HepG2 (cell line): Measurements from ENCODE around the gene TTLL10. TPM values are rescaled to one million over a fixed set of nuclear protein-coding genes. Genes with fewer than 3 reads are reported as not detected.

ENCODE experiments used
- GATA4 ChIP-seq: sonication (generic); IDR thresholded peaks from 2 replicates; pipeline ENCODE4 v1.6.1; 2016; ENCODE audit warnings: antibody characterized with exemption, low read depth, borderline replicate concordance
- GTF2F1 ChIP-seq: fragments of 150-350 bp; IDR thresholded peaks from 2 replicates; pipeline ENCODE4 v1.6.1; 2014; ENCODE audit warnings: low read length
- HES4 ChIP-seq: sonication (generic); formaldehyde crosslinking; IDR thresholded peaks from 2 replicates; pipeline ENCODE4 v1.9.0; 2021; ENCODE audit warnings: mild to moderate bottlenecking, missing genetic modification reagents, borderline replicate concordance
- HNRNPL ChIP-seq: fragments of 200-400 bp; formaldehyde crosslinking; IDR thresholded peaks from 2 replicates; pipeline ENCODE4 v1.6.1; 2017; ENCODE audit warnings: mild to moderate bottlenecking, low read depth, low read length
- RARG ChIP-seq: sonication (generic); formaldehyde crosslinking; IDR thresholded peaks from 2 replicates; pipeline ENCODE4 v1.4.0; 2020; ENCODE audit warnings: low read depth, mild to moderate bottlenecking, missing genetic modification reagents
- REL ChIP-seq: sonication (generic); formaldehyde crosslinking; conservative IDR thresholded peaks from 2 replicates; pipeline ENCODE4 v1.8.0; 2022; ENCODE audit warnings: mild to moderate bottlenecking, missing genetic modification reagents, moderate library complexity
- SMARCC2 ChIP-seq: fragments of 450-650 bp; IDR thresholded peaks from 2 replicates; pipeline ENCODE4 v1.6.1; 2017; ENCODE audit warnings: antibody characterized with exemption, mild to moderate bottlenecking
- SP140L ChIP-seq: sonication (generic); formaldehyde crosslinking; IDR thresholded peaks from 2 replicates; pipeline ENCODE4 v1.4.0; 2020; ENCODE audit warnings: missing genetic modification reagents, borderline replicate concordance
- TBX3 ChIP-seq: fragments of 450-650 bp; IDR thresholded peaks from 2 replicates; pipeline ENCODE4 v1.6.1; 2017; ENCODE audit warnings: antibody characterized with exemption, mild to moderate bottlenecking, inconsistent platforms, borderline replicate concordance
- ZBTB38 ChIP-seq: sonication (generic); formaldehyde crosslinking; IDR thresholded peaks from 2 replicates; pipeline ENCODE4 v1.5.1; 2020; ENCODE audit warnings: mild to moderate bottlenecking, missing genetic modification reagents
- ZNF101 ChIP-seq: sonication (generic); formaldehyde crosslinking; IDR thresholded peaks from 2 replicates; pipeline ENCODE4 v1.4.0; 2020; ENCODE audit warnings: mild to moderate bottlenecking, low read depth, missing genetic modification reagents, borderline replicate concordance
- ZNF253 ChIP-seq: sonication (generic); formaldehyde crosslinking; IDR thresholded peaks from 2 replicates; pipeline ENCODE4 v1.8.0; 2022; ENCODE audit warnings: mild to moderate bottlenecking, missing genetic modification reagents, borderline replicate concordance
- ZNF33B ChIP-seq: sonication (generic); formaldehyde crosslinking; IDR thresholded peaks from 2 replicates; pipeline ENCODE4 v1.5.1; 2020; ENCODE audit warnings: mild to moderate bottlenecking, missing genetic modification reagents
- ZNF766 ChIP-seq: sonication (generic); formaldehyde crosslinking; IDR thresholded peaks from 2 replicates; pipeline ENCODE4 v1.5.0; 2020; ENCODE audit warnings: missing genetic modification reagents, borderline replicate concordance
- polyA plus RNA-seq, 8 experiments: library from polyadenylated mRNA; depleted of rRNA in 3 of 8; stranded (reverse) in 7 of 8; unstranded in 1 of 8; fragments of >200 nt; fragmentation: Illumina TruSeq in 4 of 8; extraction: Trizol in 4 of 8; gene quantifications; 2 replicates each; pipeline versions ENCODE4 v1.2.1 to v1.2.3, GENCODE V29; 2011 to 2016; ENCODE audit warnings: low read depth in 4 of 8, missing spikeins in 1 of 8, mixed read lengths in 1 of 8; ENCODE audit not compliant: insufficient read depth in 1 of 8
- total RNA-seq, 5 experiments: library from RNA; depleted of rRNA; stranded (reverse); fragments of >200 nt; fragmentation: Illumina TruSeq; extraction: Trizol; gene quantifications; 2 replicates each; pipeline ENCODE4 v1.2.3, GENCODE V29; 2016; ENCODE audit warnings: low read depth in 1 of 5
- TF ChIP-seq, protein P1 (sequence below): sonication (generic); formaldehyde crosslinking; IDR thresholded peaks from 2 replicates; pipeline ENCODE4 v1.5.0; 2020; ENCODE audit warnings: mild to moderate bottlenecking, missing genetic modification reagents, borderline replicate concordance
- TF ChIP-seq, protein P2 (sequence below): sonication (generic); formaldehyde crosslinking; IDR thresholded peaks from 2 replicates; pipeline ENCODE4 v1.4.0; 2020; ENCODE audit warnings: mild to moderate bottlenecking, missing genetic modification reagents
- TF ChIP-seq, protein P3 (sequence below): IDR thresholded peaks from 2 replicates; pipeline ENCODE4 v1.6.1; 2016; ENCODE audit warnings: mild to moderate bottlenecking
- TF ChIP-seq, protein P4 (sequence below): sonication (generic); formaldehyde crosslinking; IDR thresholded peaks from 2 replicates; pipeline ENCODE4 v1.4.0; 2020; ENCODE audit warnings: missing genetic modification reagents

The TTLL10 gene
- total and polyA plus RNA-seq, 2 of the 13 experiments (the other 11 are each of a cell fraction or from before 2014, with no cell fraction given), result not detected

DNA sequence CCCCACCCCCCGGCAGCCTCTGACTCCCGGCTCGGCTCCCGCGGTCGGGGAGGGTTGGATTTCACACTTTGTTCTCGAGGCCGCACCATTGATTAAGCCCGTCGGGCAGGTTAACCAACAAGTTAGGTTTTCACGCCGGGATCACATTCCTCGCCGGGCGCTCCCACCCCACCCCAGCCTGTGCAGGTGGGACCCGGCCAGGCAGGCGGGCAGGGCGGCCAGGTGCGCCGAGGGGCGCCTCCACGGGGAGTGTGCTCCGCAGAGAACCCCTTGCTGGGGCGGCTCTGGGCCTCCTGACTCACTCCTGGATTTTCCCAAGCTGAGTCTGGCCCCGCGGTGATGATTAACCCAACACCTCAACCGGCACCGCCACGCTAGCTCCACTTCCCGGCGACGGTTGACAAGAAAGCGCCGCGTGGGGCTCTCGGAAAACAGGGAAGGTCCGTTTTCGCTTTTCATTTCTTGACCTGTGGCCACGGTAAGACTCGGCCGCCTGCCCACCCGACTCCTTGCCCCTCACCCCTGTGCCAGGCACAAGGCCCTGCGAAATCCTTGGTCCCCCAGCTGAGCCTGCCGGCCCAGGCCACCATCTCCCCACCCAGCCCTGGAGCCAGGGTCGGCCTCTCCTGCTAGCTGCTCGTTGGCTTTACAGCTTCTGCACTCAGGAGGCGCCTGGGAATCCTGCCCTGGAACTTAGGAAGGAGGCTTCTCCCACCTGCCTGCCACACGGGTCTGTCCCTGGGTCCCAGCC lies 8.8 kb upstream of the TTLL10 start (continued):
- TF ChIP-seq, protein P1, sequence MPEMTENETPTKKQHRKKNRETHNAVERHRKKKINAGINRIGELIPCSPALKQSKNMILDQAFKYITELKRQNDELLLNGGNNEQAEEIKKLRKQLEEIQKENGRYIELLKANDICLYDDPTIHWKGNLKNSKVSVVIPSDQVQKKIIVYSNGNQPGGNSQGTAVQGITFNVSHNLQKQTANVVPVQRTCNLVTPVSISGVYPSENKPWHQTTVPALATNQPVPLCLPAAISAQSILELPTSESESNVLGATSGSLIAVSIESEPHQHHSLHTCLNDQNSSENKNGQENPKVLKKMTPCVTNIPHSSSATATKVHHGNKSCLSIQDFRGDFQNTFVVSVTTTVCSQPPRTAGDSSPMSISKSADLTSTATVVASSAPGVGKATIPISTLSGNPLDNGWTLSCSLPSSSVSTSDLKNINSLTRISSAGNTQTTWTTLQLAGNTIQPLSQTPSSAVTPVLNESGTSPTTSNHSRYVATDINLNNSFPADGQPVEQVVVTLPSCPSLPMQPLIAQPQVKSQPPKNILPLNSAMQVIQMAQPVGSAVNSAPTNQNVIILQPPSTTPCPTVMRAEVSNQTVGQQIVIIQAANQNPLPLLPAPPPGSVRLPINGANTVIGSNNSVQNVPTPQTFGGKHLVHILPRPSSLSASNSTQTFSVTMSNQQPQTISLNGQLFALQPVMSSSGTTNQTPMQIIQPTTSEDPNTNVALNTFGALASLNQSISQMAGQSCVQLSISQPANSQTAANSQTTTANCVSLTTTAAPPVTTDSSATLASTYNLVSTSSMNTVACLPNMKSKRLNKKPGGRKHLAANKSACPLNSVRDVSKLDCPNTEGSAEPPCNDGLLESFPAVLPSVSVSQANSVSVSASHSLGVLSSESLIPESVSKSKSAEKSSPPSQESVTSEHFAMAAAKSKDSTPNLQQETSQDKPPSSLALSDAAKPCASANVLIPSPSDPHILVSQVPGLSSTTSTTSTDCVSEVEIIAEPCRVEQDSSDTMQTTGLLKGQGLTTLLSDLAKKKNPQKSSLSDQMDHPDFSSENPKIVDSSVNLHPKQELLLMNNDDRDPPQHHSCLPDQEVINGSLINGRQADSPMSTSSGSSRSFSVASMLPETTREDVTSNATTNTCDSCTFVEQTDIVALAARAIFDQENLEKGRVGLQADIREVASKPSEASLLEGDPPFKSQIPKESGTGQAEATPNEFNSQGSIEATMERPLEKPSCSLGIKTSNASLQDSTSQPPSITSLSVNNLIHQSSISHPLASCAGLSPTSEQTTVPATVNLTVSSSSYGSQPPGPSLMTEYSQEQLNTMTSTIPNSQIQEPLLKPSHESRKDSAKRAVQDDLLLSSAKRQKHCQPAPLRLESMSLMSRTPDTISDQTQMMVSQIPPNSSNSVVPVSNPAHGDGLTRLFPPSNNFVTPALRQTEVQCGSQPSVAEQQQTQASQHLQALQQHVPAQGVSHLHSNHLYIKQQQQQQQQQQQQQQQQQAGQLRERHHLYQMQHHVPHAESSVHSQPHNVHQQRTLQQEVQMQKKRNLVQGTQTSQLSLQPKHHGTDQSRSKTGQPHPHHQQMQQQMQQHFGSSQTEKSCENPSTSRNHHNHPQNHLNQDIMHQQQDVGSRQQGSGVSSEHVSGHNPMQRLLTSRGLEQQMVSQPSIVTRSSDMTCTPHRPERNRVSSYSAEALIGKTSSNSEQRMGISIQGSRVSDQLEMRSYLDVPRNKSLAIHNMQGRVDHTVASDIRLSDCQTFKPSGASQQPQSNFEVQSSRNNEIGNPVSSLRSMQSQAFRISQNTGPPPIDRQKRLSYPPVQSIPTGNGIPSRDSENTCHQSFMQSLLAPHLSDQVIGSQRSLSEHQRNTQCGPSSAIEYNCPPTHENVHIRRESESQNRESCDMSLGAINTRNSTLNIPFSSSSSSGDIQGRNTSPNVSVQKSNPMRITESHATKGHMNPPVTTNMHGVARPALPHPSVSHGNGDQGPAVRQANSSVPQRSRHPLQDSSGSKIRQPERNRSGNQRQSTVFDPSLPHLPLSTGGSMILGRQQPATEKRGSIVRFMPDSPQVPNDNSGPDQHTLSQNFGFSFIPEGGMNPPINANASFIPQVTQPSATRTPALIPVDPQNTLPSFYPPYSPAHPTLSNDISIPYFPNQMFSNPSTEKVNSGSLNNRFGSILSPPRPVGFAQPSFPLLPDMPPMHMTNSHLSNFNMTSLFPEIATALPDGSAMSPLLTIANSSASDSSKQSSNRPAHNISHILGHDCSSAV (CRISPR knock-in tag), result no peak
- TF ChIP-seq ZNF766 (CRISPR knock-in tag) (no peak), HES4 (no peak; the same call in 1 of the 2 replicates), TBX3 (no peak), GATA4 (no peak), GTF2F1 (no peak), SP140L (CRISPR knock-in tag) (no peak), ZNF101 (no peak), ZNF33B (CRISPR knock-in tag) (no peak), RARG (CRISPR knock-in tag) (no peak), SMARCC2 (no peak), ZBTB38 (peak; percentile 52; the same call in 1 of the 2 replicates), ZNF253 (CRISPR knock-in tag) (no peak), REL (CRISPR knock-in tag) (no peak), HNRNPL (peak; percentile 76)
- TF ChIP-seq, protein P2, sequence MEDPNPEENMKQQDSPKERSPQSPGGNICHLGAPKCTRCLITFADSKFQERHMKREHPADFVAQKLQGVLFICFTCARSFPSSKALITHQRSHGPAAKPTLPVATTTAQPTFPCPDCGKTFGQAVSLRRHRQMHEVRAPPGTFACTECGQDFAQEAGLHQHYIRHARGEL, result no peak
- TF ChIP-seq, protein P3, sequence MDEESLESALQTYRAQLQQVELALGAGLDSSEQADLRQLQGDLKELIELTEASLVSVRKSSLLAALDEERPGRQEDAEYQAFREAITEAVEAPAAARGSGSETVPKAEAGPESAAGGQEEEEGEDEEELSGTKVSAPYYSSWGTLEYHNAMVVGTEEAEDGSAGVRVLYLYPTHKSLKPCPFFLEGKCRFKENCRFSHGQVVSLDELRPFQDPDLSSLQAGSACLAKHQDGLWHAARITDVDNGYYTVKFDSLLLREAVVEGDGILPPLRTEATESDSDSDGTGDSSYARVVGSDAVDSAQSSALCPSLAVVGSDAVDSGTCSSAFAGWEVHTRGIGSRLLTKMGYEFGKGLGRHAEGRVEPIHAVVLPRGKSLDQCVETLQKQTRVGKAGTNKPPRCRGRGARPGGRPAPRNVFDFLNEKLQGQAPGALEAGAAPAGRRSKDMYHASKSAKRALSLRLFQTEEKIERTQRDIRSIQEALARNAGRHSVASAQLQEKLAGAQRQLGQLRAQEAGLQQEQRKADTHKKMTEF (CRISPR knock-in tag), result peak; percentile 49
- TF ChIP-seq, protein P4, sequence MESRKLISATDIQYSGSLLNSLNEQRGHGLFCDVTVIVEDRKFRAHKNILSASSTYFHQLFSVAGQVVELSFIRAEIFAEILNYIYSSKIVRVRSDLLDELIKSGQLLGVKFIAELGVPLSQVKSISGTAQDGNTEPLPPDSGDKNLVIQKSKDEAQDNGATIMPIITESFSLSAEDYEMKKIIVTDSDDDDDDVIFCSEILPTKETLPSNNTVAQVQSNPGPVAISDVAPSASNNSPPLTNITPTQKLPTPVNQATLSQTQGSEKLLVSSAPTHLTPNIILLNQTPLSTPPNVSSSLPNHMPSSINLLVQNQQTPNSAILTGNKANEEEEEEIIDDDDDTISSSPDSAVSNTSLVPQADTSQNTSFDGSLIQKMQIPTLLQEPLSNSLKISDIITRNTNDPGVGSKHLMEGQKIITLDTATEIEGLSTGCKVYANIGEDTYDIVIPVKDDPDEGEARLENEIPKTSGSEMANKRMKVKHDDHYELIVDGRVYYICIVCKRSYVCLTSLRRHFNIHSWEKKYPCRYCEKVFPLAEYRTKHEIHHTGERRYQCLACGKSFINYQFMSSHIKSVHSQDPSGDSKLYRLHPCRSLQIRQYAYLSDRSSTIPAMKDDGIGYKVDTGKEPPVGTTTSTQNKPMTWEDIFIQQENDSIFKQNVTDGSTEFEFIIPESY (CRISPR knock-in tag), result no peak
